A673 (cell line): ENCODE results near the gene EXOC8.

Experiments
- EZH2 ChIP-seq: fragments of 200-600 bp; sonication (generic); IDR thresholded peaks from 2 replicates; pipeline ENCODE4 v1.6.1; 2017; ENCODE audit warnings: borderline replicate concordance, low read depth, mild to moderate bottlenecking, mixed read lengths, antibody characterized with exemption, low read length; ENCODE audit not compliant: poor library complexity, severe bottlenecking
- TF ChIP-seq, protein P1 (sequence below): fragments of 300-800, 200-600 bp; sonication (generic); conservative IDR thresholded peaks from 2 replicates; pipeline ENCODE4 v1.5.1; 2017; ENCODE audit warnings: low read depth, mild to moderate bottlenecking, antibody characterized with exemption, low read length, moderate library complexity, mixed read lengths

GRCh38 chr1:231327617-231328016 lies 10.0 kb downstream of the EXOC8 start:
- TF ChIP-seq, protein P1, sequence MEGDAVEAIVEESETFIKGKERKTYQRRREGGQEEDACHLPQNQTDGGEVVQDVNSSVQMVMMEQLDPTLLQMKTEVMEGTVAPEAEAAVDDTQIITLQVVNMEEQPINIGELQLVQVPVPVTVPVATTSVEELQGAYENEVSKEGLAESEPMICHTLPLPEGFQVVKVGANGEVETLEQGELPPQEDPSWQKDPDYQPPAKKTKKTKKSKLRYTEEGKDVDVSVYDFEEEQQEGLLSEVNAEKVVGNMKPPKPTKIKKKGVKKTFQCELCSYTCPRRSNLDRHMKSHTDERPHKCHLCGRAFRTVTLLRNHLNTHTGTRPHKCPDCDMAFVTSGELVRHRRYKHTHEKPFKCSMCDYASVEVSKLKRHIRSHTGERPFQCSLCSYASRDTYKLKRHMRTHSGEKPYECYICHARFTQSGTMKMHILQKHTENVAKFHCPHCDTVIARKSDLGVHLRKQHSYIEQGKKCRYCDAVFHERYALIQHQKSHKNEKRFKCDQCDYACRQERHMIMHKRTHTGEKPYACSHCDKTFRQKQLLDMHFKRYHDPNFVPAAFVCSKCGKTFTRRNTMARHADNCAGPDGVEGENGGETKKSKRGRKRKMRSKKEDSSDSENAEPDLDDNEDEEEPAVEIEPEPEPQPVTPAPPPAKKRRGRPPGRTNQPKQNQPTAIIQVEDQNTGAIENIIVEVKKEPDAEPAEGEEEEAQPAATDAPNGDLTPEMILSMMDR, result no peak
- TF ChIP-seq EZH2, result no peak
